Cerebellar cortex (tissue), 1 donor: ENCODE measurements around the gene KCNIP4.
"Not testable (repeated sequence)": the region's sequence is repeated elsewhere in the genome, so short reads cannot be mapped to it uniquely, and the experiment has no call there.

Experiments used
- DNase-seq: peaks from one replicate; pipeline ENCODE4 v3.0.0-alpha.2; 2015; ENCODE audit warnings: low spot score

Gene KCNIP4

DNA sequence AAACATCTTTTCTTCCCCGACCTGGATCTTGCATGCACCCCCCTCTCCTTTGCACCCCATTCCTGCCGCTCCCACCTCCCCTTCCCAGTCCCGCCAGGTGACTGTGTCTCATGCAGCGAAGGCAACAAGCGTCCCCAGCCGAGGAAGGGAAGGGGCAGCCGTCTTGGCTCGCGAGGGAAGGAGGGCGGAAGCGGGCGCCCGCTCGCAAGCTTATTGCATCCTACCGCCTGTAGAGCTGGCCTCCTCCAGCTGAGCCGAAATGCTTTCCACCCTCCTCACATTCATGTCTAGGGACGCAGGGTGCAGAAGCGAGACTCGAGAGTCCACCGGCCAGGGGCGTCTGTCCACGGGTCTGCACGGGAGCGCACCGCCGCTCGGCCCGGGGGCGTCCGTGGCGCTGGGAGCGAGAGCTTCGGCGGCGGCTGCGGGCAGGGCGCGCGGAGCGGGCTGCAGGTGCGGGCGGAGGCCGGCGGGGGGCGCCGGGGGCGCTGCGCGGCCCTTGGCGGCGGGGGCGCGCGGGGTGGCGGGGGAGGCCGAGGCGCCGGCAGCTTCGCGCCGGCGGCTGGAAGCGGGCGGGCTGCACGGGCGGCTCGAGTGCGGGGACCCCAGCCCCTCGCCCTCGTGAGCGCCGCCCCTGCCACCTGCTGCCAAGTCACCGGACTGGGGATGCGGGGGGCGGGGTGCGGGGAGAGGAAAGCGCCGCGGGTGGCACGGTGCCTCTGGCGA is at the start of gene KCNIP4:
Gene KCNIP4, minus strand, starts transcription at position 426 of the 726 bp plus-strand sequence.
- DNase-seq, result peak; percentile 44

DNA sequence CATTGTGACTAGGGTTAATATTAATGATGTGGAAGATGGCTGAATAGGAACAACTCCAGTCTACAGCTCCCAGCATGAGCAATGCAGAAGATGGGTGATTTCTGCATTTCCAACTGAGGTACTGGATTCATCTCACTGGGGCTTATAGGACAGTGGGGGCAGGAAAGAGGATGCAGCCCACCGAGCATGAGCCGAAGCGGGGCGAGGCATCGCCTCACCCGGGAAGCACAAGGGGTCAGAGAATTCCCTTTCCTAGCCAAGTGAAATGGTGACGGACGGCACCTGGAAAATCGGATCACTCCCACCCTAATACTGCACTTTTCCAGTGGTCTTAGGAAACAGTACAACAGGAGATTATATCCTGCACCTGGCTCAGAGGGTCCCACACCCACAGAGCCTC is 48.0 kb upstream of the KCNIP4 start:
- DNase-seq, result not testable (repeated sequence)

DNA sequence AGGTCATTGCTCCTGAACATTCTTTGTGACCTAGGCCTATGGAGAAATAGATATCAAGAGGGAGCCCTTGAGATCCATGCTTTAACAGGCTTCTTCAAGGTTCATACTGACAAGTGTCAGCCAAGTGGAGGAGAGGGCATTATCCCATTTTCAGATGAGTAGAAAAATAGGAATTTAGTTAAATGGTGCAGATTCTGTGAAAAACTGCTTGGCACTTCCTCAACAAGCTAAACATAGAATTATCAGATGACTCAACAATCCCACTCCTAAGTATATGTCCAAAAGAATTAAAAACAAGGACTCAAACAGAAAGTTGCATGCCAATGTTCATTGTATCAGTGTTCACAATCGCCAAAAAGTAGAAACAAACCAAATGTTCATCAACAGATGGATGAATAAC is 43.8 kb upstream of the KCNIP4 start:
- peak; percentile 39 for DNase-seq

DNA sequence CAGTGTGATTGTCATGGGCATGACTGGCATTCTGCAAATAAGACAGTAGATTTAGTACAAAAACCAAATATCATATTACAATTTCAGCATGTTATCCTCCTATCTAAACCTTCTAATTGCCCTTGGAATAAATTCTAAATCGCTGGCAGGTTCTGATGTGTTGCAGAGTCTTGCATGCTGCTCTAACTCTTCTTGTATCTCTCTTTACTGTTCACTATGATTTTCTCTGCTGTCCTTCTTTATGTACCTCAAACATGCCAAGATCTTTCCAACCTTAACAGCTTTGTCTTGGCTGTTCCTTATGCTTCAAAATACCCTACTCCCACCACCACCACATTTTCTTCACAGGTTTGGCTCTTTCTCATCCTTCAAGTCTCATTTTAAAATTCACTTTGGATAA is 43.0 kb upstream of the KCNIP4 start:
- no peak for DNase-seq

DNA sequence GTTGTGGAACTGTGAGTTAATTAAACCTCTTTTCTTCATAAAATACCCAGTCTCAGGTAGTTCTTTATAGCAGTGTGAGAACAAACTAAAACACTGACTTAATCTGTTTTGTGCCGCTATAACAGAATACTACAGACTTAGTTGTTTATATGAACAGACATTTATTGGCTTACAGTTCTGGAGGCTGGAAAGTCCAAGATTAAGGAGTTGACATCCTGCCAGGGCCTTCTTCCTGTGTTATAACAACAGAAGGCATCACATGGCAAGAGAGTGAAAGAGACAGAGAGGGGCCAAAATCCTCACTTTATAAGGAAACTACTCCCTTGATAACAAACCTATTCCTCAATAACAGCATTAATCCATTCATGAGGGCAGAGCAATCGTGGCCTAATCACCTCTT is 42.5 kb upstream of the KCNIP4 start:
- DNase-seq, result peak; percentile 46

DNA sequence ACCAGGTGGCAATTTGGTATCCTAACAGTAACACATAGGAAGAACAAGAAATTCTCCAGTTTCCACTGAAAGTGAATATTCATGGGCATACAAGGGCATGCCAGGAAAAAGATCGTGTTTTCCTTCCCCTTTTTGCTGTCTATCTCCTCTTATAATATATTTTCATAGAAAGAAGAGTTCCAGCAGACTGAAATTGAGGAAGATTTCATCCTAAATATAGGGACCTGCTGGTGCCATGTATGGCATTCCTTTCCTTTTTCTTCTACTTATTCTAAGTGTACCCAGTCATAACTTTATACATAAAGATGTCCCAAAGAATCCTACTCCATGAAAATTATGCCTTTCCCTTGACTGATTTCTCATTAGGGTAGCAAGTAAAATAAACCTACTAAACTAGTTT is 40.8 kb upstream of the KCNIP4 start:
- DNase-seq, result no peak

DNA sequence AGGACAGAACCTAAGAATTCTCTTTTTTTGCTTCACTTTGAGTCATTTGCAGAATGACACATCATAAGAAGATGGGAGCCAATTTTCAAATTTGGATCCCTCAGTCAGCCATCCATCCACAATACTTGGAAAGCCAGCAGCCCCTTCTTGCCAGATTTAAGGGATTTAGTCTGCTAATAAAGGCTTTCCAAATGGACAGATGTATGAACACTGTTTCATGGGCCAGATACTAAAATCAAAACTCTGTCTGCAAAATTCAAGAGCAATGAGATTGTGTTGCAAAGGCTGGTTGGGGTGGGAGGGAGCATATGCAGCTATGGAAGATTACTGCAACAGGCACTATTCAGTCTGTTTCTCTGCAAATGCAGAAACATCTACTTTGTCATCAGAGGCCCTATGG is 37.7 kb upstream of the KCNIP4 start:
- DNase-seq, result peak; percentile 79

DNA sequence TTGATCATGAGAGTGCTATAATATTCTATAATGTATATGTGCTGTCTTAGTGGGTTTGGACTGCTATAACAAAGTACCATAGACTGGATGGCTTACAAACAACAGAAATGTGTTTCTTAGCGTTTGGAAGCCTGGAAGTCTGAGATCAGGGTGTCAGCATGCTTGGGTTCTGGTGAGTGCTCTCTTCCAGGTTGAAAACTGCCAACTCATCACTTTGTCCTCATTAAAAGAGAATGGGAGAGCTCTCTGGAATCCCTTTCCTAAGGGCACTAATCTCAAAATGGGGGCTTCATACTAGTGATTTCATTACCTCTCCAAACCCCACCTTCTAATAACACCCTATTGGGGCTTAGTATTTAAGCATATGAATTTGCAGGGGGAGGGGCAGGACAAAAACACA is 33.5 kb upstream of the KCNIP4 start:
- no peak for DNase-seq

DNA sequence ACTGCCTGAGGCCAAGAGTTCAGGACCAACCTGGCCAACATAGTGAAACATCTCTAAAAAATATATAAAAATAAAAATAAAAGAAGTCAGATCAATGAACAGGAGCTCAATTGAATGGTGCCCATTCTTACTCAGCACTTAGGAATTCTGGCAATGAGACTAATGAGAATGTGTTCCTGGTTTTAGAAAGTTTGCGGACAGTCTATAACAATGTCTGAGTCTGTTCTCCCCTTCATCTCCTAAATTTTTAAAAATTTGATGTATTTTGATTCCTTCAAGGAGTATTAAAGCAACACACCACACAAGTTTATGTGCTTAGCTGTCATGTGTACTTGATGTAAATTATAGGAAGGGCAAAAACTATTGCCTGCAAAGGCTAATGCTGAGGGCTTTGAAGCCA is 30.6 kb upstream of the KCNIP4 start:
- DNase-seq, result no peak

DNA sequence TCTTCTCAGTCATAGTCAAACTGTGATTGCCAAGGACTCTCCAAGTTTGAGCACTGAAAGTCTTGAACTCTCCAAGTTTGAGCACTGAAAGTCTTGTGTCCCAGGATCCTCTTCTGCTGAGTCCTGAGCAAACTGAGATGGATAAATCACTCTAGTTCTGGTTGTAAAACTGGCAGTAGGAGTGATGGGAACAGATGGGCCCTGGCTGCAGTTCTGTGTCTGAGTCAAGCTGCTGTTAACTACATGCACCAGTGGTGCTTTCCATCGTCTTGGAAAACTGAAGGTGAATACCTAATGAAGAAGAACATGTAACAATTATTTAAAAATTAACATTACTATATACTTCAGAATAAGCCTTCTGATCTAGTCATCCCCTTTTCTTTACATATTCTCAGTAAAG is 27.6 kb upstream of the KCNIP4 start:
- no peak for DNase-seq

DNA sequence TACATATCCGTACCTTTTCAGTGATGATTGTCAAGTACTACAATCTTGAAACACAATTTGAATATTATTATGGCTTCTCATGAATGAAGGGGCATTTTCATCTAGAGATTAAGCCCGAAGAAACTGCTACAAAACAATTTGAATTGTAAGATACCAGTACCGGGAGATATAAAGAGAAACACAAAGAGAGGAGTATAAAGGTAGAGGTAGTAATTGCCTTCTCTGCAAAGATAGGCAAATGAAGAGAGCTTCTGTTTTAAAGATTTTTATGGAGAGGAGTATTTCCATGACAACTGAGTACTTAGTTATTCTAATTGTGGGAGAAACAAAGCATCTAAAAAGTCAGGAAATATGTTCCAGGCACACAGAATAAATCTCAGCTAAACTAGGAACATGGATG is 25.3 kb upstream of the KCNIP4 start:
- DNase-seq, result no peak

DNA sequence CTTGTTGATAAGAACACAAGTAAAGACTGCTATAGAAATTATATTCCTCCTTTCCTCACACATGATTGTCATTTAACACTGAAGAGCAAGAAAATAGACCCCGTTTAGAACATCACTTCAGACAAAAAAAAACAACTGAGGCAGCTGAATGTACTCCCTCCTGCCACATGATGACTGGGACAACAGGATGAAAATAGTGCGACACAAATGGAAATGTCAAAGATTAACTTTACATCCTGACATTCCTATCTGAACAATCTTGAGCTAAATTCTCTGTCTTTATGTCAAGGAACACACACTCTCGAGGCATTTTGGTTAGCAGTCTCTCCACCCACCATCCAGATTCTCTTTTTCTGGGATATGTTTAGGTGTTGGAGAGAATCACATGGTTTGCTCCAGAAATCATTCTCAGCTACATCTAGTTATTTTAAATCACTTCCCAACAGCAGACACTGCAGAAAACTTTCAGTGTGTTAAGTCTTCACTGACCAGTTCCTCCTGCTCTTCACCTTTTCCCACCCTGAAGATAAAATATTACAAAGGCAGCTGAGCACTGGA is 16.3 kb upstream of the KCNIP4 start:
- DNase-seq, result no peak

DNA sequence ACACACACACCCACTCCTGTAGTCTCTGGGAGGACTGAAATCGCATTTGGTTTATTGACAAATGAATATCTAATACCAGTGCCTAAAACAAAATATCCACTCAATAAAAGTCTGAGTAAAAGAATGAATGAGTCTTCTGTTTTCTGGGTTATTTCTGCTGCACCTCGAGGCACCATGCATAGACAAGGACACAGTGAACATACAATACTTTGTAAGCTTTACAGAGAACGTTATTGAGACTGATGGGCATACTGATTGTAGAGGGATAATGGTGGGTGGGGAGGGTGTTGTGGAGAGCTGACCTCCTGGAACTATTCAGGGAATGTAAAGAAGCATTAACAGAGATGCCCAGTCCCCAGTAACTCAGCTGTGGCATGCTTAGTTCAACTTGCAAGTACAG is 14.1 kb upstream of the KCNIP4 start:
- DNase-seq, result no peak

DNA sequence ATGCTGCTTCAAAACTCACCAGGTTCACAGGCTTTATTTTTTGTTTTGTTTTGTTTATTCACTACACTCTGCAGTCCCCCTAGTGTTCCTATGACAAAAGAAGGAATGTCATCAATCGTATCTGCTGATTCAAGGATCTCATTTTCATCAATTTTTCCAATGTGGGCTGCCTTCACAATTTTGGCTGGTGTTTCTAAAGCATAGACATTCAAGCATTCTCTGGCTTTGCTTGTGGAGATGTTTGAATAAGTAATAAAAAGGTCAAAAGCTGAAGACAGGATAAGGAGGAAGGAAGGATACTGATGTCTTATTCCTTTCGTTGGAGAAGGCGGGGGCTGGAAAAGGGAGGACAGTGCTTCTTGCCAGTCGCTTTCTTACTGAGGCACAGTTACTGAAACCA is 12.2 kb upstream of the KCNIP4 start:
- no peak for DNase-seq

DNA sequence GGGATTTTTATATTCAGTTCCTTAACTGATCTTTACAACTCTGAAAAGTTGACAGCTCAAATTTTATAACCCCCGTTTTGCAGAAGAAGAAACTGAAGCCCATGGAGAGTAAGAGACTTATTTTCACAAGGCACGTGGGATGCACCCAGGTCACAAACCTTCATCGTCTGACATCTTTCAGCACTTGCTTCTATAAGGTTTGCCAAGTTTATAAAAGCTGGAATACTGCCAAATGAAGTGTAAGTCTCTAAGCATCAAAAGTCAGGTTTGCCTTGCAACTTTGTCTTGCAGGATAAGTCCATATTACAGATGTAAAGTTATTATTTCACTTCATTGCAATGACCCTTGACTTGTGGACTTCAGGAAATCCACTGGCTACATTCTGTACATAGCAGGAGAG is 6.3 kb upstream of the KCNIP4 start:
- DNase-seq, result no peak

DNA sequence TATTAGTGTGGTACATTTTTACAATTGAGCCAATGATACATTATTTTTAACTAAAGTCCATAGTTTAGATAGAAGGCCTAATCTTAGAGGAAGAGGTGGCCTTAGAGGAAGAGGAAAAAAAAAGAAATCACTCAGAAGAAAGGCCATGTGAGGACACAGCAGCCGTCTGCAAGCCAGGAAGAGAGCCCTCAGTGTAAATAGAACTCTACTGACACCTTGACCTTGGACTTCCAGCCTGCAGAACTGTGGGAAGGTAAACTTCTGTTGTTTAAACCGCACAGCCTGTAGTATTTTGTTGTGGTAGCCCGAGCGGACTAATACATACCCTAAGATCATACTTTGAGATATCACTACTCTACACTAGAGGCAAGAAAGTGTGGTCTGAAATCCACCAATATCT is 5.1 kb upstream of the KCNIP4 start:
- no peak for DNase-seq

DNA sequence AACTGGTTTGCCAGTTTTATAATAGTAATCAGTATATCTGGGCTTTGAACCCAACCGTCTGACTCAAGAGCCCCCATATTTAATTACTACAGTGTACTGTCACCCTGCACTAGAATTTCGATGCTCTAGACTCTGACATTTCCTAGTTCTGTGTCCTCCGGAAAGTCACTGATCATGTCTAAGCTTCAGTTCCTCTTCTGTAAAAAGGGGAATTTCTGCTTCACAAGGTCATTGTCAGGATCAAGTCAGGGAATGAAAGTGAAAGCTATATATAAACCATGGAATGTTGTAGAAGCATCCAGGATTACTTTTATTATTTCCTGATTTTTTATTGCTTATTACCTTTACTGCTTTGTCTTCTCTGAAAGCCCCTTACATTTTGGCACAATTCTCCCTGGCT is 4.0 kb upstream of the KCNIP4 start:
- no peak for DNase-seq

DNA sequence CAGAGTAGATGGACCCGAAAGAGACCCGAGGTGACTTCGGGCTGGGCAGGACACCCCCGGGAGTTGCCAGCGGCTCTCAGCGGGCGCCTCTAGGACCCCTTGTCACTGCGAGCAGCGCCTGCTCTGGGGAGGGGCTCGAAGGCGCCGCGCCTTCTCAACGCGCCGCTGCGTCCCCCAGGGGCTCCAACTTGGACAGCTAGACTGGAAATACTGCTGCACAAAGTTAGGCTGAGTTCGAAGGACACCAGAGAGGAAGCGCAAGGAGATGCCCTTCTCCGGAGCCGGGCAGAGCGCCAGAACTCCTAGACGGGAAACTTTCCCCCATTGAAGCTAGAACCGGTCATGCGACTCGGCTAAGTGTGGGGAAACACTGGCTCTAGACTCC is 493 bp upstream of the KCNIP4 start:
- peak; percentile 22 for DNase-seq

DNA sequence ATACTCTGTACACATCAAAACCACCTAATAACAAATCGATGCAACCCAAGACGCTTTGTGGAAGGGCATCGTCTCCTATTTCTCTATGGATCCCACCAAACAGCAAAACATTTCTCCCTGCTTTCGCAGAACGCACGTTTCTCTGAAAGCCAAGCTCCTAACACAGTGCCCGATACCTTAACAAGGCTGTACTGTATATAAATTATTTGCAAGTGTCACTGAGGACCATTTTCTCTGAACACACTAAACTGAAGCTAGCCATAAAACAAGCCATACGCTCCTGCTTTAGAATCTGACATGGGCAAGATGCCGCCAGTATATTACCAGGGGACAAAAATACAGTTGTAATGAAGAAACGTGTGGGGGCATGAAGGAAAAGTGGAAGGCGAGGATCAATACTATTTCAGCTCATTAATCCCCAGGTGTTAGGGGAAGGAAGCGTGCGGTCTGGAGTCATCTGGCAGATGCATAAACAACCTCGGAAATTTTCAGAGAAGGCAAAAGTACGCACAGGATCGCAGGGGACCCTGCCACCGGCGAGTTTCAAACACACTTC is 703 bp downstream of the KCNIP4 start:
- peak; percentile 57 for DNase-seq

DNA sequence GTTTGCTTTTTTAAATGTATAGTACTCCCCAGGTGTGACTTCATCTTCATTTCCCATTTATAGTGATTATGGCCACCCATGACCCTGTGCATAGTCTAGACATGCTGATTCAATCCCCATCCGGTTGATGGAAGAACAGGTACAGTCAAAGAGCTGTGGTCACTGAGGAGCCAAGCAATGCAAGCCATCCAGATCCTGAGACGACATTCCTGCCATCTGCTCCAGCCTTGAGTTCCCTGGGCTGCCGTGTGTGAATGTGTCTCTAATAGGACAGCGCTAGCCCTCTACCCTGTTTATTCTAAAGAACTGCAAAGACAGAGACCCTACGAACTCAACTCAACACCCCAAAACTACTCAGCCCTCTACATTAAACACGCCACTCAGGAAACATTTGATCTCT is 1.7 kb downstream of the KCNIP4 start:
- peak; percentile 91 for DNase-seq

DNA sequence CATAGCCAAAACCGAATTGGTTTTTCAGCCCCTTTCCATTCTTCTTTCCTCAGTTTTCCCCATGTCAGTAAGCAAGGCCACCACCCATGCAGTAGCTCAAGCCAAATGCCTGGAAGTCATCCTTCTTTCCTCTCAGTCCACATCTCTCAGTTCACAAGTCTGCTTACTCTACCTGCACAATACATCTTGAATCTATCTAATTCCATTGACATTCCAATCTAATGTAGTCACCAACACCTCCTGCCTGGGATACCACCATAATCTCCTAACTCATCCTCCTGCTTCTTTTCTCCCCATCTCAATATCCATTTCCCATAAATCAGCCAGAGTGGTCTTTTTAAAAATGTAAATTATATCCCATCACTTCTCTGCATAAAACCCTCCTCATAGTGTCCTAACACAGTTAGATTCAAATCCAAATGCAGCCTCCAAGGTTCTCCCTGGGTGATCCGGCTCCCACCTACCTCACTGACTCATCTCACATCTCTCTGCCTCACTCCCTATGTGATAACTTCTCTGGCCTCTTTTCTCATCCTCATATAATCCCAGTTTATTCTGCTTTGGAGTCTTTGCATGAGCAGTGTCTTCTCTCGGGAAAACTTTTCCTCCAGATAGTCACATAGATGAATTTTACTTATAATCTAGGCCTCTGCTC is 26.9 kb downstream of the KCNIP4 start:
- DNase-seq, result no peak

DNA sequence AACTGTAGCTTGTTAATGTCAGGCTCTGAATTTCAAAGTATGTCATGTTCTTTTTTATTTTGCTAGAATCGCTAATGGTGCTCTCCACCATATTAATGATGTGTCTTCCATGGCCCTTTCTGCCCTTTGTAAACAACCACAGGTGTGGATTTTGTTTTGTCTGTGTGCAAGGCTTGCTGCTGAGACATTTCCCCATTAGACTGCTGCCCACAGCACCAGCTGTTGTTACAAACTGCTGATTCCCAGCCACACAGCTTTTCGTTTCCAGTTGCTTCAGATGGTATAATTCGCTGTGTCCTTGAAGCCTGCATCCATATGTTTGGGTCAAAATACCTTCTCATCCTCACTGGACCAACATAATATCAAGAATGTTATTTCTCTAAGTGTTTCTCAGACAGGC is 32.8 kb downstream of the KCNIP4 start:
- no peak for DNase-seq

DNA sequence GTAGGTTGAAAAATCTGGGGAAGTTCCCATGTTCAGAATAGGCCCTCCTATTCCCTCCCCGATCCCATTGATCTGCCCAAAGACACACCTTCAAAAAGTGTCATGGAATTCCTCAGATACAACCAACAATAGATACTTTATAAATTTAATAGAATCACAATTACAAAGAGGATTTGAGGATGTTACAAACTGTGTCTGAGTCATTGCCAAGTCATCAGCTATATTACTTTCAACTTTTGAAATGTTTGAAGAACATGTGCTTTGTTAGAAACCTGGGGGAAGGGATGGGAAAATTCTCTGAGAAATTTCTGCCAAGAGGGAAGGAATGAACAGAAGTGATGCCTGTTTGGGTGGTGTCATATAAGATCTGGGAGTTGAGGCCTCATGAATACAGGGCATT is 46.7 kb downstream of the KCNIP4 start:
- no peak for DNase-seq
